Effector memory CD4-positive, alpha-beta T cell (primary cell): ENCODE data around the gene DTX1.

Experiments used
- DNase-seq, 3 donors: peaks; one replicate each; pipeline ENCODE4 v3.0.0-alpha.2; 2020
- H3K27ac ChIP-seq: 2 replicates; pipeline ENCODE4 v1.7.0; 2013; ENCODE audit warnings: mild to moderate bottlenecking, low read length, moderate library complexity; ENCODE audit not compliant: insufficient read depth, poor library complexity, severe bottlenecking
- H3K27me3 ChIP-seq: replicated peaks from 2 replicates; pipeline ENCODE4 v1.7.0; 2013; ENCODE audit warnings: mild to moderate bottlenecking, low read length; ENCODE audit not compliant: insufficient read depth, control insufficient read depth, poor library complexity, severe bottlenecking
- H3K36me3 ChIP-seq: 2 replicates; pipeline ENCODE4 v1.7.0; 2013; ENCODE audit warnings: mild to moderate bottlenecking, low read length, moderate library complexity; ENCODE audit not compliant: control insufficient read depth, insufficient read depth
- H3K4me1 ChIP-seq: 2 replicates; pipeline ENCODE4 v1.7.0; 2013; ENCODE audit warnings: low read length, mild to moderate bottlenecking; ENCODE audit not compliant: control insufficient read depth, insufficient read depth, poor library complexity, severe bottlenecking
- H3K4me3 ChIP-seq: 2 replicates; pipeline ENCODE4 v1.7.0; 2013; ENCODE audit warnings: low read length, low read depth, mild to moderate bottlenecking; ENCODE audit not compliant: insufficient read depth, poor library complexity, severe bottlenecking
- H3K9me3 ChIP-seq: 2 replicates; pipeline ENCODE4 v1.7.0; 2013; ENCODE audit warnings: mild to moderate bottlenecking, low read length, moderate library complexity; ENCODE audit not compliant: control insufficient read depth

DTX1 gene

DNA sequence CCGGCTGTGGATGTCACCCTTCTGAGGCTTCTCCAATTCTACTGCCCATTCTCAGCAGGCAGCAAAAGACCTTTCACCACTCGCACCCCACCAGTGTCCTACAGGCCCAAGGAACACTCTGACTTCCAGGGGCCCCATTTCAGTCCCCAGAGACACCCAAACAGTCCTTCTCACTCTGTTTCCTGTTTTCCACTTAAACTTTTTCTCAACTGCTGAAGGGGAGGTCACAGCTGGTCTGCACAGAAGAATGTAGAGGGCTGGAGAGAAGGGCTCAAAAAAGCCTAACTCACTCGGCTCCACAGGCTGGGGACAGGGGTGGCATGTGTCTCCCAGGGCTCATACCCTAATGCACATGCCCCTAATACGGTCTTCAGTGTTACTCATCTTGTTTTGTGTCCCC is 4.2 kb upstream of the DTX1 start:
- Histone ChIP-seq H3K9me3 (no peaks in the 10 kb centered on the region), H3K4me3 (no peak overlapping the region), H3K4me1 (peaks cover 15% of the 10 kb centered on the region), H3K27ac (no peak overlapping the region), H3K36me3 (no peaks in the 10 kb centered on the region), H3K27me3 (no peaks in the 10 kb centered on the region)
- no peak for DNase-seq

DNA sequence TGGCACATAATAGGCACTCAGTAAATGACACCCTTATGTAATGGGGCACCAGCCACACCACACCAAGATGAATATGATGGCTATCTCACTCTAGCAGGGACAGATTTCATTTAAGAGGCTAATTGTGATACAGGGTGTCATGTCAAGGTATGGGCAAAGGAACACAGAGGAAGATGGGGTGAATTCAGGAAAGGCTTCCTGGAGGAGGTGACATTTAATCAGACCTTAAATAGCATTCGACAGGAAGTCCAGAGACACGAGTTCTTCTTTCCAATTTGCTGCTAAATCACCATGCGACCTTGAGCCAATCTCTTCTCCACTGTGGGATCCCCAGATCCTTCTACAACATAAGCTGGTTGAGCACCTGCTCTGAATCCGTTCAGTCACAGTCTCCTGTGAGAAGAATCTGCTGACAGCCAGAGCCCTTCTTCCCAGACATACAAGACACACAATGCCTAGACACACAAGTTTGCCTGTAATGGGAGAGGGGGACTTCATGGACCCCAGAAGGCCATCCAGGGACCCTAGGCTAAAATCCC is 1.5 kb upstream of the DTX1 start:
- Histone ChIP-seq H3K27me3 (no peaks in the 10 kb centered on the region), H3K4me1 (peaks cover 16% of the 10 kb centered on the region), H3K4me3 (no peak overlapping the region), H3K36me3 (no peaks in the 10 kb centered on the region), H3K27ac (no peak overlapping the region), H3K9me3 (no peaks in the 10 kb centered on the region)
- no peak for DNase-seq

DNA sequence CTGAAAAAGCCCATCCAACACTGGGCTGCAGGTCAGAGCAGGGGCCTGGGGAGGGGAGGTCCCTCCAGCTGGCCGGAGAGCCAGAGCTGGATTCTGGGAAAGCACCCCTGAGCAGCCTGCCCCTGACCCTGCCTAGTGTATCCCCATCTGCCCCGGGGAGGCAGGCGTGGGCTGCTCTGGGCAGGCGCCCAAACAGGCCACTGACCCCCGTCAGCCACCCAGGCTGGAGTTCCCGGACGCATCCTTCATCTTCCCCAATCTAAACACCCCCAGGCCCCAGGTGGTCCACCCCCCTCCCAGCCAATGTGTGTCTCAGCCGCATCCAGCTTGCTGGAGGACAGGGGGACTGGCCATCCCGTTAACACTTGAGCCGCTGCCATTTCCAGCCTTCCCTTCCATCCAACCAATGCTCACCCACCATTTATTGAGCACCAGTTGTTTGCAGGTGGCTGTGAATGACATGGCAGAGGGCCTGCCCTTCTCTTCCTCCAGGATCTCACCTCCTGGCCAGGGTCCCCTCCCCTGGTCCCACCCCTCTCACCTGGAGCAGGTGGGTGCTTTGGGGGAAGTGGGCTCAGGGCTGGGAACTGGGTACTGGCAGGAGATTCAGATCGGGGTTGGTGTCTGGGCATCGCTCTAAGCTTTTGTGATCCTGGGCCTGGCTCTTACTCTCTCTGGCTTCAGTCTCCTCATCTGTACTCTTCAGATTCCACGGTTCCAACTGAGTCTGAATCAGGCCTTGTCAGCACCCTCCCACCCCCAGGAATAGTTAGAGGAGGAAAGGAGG is 743 bp upstream of the DTX1 start:
- peak overlapping the region; percentile 80 for H3K4me3 ChIP-seq
- no peaks in the 10 kb centered on the region for H3K27me3 ChIP-seq
- H3K9me3 ChIP-seq, result no peaks in the 10 kb centered on the region
- H3K27ac ChIP-seq, result peak overlapping the region; percentile 59
- peaks cover 17% of the 10 kb centered on the region for H3K4me1 ChIP-seq
- no peak for DNase-seq
- no peaks in the 10 kb centered on the region for H3K36me3 ChIP-seq

GRCh38 chr12:113056381-113056630 is 224 bp upstream of the DTX1 start:
- Histone ChIP-seq H3K4me3 (peak overlapping the region; percentile 80), H3K36me3 (no peaks in the 10 kb centered on the region), H3K27me3 (no peaks in the 10 kb centered on the region), H3K4me1 (peaks cover 22% of the 10 kb centered on the region), H3K27ac (peak overlapping the region; percentile 59), H3K9me3 (no peaks in the 10 kb centered on the region)
- DNase-seq, result no peak

DNA sequence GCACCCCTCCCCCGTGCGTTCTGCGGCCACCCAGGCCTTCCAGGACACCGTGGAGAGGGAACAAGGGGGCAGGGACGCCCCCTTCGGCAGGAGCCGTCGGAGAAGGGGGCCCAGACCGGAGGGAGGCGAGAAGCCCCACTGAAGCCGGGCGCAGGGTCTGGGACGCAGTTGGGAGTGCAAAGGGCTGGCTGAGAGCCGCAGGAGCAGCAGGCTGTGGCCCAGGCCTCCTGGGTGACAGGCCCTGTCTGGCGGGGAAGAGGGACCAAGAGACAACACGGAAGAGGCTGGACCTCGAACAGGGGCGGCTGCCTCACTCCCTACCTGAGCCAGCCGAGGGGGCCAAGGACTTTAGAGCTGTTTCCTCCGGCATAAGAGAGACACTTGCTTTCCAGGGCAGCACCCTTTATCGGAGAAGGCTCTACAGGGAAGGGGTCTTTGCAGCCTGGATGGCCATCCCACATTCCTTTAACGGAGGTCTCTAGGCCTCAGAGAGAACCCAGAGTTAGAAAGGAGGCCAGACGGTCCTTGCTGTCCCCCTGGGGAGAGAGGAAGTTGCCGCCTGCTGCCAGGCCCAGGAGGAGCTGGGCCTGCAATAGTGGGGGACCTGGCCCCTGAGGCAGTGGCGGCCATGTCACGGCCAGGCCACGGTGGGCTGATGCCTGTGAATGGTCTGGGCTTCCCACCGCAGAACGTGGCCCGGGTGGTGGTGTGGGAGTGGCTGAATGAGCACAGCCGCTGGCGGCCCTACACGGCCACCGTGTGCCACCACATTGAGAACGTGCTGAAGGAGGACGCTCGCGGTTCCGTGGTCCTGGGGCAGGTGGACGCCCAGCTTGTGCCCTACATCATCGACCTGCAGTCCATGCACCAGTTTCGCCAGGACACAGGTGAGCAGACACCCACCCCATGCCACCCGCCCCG is 1.3 kb downstream of the DTX1 start:
- Histone ChIP-seq H3K9me3 (no peaks in the 10 kb centered on the region), H3K4me1 (peaks cover 22% of the 10 kb centered on the region), H3K4me3 (peak overlapping the region; percentile 80), H3K27ac (peak overlapping the region; percentile 27), H3K27me3 (no peaks in the 10 kb centered on the region), H3K36me3 (no peaks in the 10 kb centered on the region)
- no peak for DNase-seq

DNA sequence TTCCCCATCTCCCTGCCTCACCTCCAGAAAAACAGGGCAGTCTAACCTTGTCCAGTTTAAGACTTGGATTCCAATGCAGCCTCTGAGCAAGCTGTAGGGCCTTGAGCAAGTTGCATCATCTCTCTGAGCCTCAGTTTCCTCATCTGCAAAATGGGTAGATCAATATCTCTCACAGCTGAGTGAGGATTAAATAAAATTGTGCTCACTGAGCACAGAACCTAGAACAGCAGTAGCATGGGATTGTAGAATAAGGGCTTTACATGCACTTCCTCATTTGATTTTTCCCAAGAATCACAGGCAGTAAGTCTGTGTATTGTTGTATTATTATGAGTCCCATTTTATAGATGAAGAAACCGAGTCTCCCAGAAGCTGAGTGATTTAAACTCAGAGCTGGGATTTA is 2.0 kb downstream of the DTX1 start:
- Histone ChIP-seq H3K4me3 (no peak overlapping the region), H3K27me3 (no peaks in the 10 kb centered on the region), H3K27ac (no peak overlapping the region), H3K36me3 (peaks cover 3% of the 10 kb centered on the region), H3K9me3 (no peaks in the 10 kb centered on the region), H3K4me1 (peaks cover 25% of the 10 kb centered on the region)
- no peak for DNase-seq

- Histone ChIP-seq H3K9me3 (no peaks in the 10 kb centered on the region), H3K4me3 (no peak overlapping the region), H3K36me3 (peaks cover 3% of the 10 kb centered on the region), H3K27me3 (no peaks in the 10 kb centered on the region), H3K27ac (no peak overlapping the region), H3K4me1 (peaks cover 25% of the 10 kb centered on the region)
- no peak for DNase-seq
These were observed 2.6 kb downstream of the DTX1 start for GRCh38 chr12:113059071-113059595.

DNA sequence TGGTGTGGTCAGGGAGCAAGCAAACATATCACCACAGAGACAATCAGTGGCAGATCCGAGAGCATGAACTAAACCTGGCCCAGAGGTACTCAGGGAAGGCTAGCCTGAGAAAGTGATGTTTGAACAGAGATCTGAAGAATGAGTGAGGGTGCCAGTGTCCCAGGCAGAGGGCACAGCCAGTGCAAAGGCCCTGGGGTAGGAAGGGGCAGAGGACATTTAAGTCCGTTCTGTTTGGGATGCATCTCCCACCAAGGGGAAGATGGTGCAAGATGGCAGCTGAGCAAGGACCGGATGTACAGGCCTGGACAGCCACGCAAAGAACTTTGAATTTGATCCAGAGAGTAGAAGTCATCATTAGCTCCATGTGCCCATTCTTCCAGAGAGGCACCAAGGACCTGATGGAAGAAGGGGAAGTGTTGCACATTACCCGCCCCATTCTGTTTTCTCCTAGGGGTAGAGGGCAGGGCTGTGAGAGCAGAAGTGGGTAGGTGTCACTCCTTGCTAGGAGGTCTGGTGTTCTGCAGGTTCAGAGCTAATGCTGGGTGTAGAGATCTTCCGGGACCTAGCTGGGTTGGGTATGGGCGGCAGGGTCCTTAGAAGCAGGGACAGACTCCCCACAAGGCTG is 3.9 kb downstream of the DTX1 start:
- H3K27ac ChIP-seq, result no peak overlapping the region
- DNase-seq, result no peak
- no peak overlapping the region for H3K4me3 ChIP-seq
- no peaks in the 10 kb centered on the region for H3K27me3 ChIP-seq
- H3K36me3 ChIP-seq, result peaks cover 3% of the 10 kb centered on the region
- H3K4me1 ChIP-seq, result peaks cover 25% of the 10 kb centered on the region
- no peaks in the 10 kb centered on the region for H3K9me3 ChIP-seq

- Histone ChIP-seq H3K4me1 (peaks cover 18% of the 10 kb centered on the region), H3K27ac (no peak overlapping the region), H3K4me3 (no peak overlapping the region), H3K27me3 (no peaks in the 10 kb centered on the region), H3K36me3 (peaks cover 3% of the 10 kb centered on the region), H3K9me3 (no peaks in the 10 kb centered on the region)
- no peak for DNase-seq
These were observed 4.6 kb downstream of the DTX1 start for GRCh38 chr12:113061061-113061694.
